ENCODE measurements around the gene TNNI3K.

Gene TNNI3K

DNA sequence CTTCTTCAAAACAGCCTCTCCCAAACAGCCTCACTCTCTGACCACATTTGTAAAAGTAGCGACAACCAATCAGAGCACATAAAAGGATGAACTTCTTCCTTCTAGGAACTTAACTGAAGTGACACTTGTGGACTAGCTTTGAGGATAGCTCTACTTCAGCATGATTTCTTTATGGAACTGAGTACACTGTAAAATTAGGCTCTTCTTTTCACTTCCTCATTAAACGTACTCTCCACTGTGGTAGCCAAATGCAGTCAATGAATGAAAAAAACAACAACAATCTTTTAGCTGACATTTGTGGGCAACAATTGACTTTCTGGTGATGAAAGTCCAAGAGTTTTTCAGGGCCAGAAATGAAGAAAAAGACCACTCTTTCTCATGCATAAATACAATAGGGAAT, 267.7 kb downstream of the TNNI3K start:
- DNase-seq (ENCODE audit: low read depth in 2 of 2) = no peak

DNA sequence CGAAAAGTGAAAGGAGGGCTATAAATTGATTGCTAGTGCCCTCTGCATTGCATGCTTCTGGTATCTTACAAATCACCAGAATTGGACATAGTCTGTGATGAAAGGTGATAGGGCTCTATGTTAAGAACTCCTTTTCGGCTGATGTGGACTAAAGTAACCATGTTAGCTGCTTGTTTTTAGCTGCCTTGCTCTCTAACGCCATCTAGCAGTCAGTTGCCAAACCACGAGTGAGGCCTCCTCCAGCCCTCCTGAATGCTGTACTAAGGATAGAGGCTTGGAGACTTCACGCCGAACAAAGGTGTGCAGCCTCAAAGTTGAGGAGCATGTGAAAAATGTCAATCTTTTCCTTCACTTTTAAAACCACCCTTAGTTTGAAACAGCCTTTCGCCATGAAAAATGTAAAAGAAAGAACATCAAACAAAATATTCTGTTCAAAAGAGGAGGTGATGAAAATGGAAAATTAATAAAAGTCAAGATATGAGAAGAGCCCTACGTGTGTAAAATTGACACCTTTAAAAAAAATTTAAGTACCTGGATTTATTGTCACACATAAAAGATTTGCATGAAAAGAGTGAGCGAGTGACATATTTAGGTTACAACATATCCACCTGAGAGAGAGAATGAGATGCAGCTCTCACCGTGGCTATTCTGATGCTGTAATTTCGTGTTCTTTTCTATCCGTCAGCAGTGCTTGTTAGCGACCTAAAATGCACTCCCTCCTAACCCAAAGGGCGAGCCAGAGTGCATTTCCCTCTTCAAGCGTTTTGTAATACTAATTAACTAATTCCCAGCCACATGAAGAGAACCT, 269.1 kb downstream of the TNNI3K start:
- no peak for DNase-seq (ENCODE audit: low read depth in 2 of 2)

DNA sequence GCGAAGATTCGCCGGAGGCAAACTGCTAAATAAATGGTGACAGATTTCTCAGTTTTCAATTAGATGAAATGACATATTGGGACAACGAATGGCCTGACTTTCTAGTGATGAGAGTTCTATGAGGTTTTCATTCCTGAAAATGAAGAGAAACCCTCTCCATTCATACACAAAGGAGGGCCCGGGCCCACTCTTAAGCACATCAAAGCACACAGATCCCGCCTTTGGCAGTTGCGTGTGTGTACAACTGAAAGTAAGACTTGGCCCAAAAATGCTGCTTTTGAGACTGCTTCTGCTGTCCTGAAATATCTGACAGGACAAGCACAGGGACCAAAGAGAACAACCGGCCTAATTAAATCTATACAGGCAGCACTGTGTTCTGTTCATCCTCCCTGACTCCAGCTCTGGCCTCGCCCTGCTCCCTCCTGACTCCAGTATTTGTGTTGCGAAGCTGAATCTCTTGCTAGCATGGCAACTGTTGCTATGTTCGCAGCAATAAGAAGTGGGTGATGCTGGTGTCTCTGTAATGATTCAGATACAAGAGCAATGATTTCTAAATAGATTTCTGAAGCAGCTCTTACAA, 269.8 kb downstream of the TNNI3K start:
- DNase-seq (ENCODE audit: low read depth in 2 of 2) = no peak

DNA sequence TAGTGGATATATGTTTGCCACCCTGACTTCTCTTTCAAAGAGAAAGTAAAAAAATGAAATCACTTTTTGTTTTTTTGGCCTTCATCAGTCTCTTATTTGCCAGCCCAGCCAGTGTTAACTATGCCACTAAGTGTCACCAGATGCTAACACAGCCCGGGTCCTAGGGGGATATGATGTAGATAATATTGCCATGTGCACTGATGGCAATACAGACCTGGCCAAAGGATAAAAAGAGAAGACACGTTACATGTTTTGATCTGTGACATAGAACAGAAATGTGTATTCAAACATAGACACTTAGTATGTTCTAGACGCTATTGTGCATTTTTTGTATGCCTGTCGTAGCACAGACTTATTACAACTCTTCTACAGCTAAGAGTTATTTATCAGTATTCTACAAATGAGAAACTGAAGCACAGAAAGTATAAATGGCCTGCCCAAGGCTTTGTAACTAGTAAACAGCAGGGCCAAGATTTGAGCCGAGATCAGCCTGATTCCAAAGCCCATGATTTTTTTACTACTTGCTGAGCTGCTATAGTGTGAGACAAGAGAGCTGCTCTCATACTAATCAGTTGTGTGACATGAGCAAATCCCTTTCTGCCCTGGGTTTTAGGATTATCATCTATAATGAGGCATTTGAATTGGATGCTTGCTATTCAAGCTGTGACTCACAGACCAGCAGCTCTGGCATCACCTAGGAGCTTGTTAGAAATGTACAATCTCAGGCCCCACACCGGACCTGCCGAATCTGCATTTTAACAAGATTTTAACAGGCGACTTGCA, 270.9 kb downstream of the TNNI3K start:
- no peak for DNase-seq (ENCODE audit: low read depth in 2 of 2)

DNA sequence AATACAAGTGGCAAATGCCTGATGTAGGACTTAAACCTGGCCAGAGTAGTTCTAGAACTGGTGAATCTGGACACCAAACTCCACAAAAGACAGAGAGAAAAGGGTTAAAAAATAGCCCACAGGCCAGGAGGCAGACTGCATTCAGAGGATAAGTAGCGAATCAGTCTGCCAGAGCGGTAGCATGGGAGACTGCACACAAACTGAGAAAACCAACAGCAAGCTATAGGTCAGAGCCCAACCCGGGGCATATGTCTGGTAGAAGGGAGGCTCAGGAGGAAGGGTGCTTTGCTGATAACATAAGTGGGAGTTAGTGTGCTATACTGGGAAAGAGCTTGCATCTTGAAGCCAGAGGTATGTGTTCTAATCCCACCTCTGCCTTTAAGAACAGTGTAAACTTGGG, 273.3 kb downstream of the TNNI3K start:
- DNase-seq (ENCODE audit: low read depth in 2 of 2) = no peak

DNA sequence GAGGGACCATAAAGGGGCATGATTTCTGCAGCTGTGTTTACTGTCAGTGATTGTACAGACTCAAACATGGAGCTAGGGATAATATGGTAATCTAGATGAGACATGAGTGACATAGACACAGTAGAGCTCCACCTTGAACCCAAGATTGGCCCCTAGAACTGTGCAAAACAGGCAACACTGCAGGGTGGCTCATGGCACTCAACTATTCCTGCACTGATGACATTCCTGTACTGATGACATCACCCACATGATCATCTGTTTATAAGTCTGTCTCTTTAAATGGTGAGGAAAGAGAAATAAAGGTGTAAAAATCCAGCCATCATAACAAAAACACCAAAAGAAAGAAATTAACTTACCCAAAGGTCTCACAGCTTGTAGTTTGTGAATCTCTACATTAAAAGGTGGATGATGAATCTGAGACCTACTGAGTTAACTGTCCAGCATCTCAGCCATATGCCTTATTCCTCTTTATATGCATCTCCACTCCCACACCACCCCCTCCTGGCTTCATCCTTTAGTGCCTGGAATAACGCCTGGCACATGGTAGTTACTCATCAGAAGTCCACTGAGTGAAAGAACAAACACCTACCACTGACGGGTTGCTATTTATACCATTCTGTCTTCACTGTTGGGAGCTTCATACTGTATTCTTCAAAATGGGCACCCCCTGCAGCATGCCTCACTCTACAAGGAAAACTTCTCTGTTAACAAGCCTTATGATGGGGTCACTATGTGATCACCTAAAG, 277.2 kb downstream of the TNNI3K start, which contains the start of gene LRRC53:
Gene LRRC53 (minus strand): TSS at position 442 of the 746 bp plus-strand sequence. CDS start 29,262 bp downstream, outside the sequence.
- DNase-seq (ENCODE audit: low read depth in 2 of 2) = no peak

DNA sequence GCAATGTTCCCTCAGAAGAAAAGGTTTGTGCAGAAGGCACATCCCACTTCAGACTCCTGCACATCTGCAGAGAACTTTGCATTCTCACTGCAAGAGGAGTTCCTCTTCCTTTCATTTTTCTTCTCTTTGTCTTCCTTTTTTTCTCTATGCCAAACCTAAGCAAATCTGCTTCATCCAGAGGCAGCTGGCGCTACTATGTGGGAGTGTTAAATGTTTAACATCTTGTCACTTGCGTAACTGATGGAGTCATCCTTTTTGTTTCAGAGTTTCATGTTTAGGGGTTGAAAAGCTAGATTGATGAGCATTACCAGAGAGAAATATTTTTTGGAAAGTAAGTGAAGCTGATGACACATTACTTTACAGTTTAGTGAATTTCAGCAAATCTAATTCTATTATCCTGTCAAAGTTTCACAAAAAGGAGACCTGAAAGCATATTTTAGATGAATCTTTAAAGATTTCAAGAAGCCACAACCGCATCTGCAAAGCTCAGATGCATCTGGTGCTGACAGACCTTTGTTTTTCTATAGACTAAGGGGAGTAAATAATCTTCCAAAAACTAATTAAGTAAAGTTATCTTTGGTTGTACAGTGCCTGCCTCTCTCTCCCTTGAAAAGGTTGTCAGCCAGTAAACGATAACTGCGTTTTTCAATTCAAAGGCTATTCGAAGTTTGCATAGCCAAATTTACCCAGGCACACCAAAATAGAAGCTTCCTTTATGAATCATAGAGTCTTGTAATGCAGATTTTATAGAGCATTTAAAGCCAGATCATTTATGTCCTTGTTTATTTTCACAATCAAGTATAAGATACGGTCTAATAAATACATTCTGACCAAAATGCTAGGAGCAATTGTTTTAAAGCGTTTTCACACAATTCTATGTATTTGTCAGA, 278.5 kb downstream of the TNNI3K start:
- DNase-seq (ENCODE audit: low read depth in 2 of 2) = no peak

GRCh38 chr1:74517599-74518051, 282.4 kb downstream of the TNNI3K start:
- DNase-seq (ENCODE audit: low read depth in 2 of 2) = no peak

DNA sequence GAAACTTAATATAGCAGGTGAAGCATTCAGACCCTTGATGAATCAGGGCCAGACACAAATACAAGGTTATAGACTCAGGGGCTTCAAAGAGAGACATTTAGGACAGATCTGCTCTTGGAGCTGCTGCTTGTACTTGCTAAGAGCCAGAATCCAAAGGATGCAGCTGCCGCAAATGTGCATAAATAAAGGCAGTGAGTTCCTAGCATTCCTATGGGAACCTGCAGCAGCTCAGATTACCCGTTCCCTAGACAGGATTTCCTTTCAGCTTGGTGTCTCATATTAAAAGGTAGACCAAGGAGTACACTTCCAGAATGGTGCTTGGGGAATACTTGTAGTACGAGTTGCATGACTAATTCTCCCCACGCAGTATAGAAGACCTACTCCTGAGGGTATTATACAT, 287.0 kb downstream of the TNNI3K start:
- no peak for DNase-seq (ENCODE audit: low read depth in 2 of 2)

DNA sequence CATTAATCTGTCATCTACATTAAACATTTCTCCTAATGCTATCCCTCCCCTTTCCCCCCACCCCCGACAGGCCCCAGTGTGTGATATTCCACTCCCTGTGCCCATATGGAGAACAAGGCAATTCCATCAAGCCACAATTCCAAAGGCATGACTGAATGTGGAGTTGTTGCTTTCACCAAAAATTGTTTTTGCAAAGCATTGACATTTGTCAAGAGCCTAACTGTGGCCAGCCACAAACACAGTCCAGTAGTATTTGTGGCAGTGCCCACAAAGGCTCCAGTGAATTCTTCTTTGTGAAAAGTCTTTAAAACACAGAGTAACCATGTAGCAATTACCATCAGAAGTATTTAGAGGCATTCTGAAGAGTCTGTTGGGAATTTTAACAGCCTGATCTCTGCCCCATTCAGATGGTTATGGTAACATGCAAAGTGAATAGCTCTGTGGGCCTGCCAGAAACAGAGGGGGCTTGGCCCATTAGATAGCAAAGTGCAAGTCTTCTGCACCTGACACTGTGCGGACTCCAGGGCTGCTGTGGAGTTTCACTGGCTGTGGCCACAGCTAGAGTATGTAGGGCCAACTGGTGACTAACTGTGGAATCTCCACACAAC, 288.8 kb downstream of the TNNI3K start:
- DNase-seq (ENCODE audit: low read depth in 2 of 2) = no peak

DNA sequence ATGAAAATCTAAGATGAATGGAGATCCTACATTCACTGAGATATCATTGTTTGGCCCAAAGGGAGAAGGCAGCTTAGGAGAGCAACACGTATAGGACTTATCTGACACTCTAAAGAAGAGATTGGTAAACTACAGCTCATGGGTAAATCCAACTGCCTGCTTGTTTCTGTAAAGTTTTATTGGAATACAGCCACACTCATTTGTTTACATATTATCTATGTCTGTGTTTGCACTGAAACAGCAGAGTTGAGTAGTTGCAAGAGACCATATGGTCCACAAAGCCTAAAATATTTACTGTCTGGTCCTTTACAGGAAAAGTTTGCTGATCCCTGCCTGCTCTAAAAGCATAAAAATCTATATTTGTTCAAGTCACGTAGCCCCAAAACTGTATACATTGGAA, 291.5 kb downstream of the TNNI3K start:
- no peak for DNase-seq (ENCODE audit: low read depth in 2 of 2)

DNA sequence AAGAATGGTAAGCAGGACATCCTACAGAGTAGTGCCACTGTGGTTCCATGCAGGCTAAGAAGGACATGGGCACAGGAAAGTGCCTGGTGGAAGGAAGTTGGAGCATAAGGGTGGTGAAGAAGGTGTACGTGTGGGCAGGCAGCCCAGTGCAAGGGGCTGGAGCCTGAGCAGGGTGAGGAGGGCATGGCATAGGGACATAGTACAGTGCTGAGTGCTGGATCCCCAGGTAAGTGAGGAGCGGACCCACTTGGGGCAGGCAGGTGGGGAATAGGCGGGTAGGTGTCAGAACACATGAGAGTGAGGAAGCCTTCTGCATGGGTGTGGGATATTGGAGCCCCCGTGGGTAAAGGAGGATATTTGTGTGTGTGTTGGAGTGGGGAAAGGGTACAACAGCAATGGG, 292.9 kb downstream of the TNNI3K start:
- DNase-seq (ENCODE audit: low read depth in 2 of 2) = no peak

- DNase-seq (ENCODE audit: low read depth in 2 of 2) = no peak
Measured at GRCh38 chr1:74530892-74531291, 295.7 kb downstream of the TNNI3K start.

DNA sequence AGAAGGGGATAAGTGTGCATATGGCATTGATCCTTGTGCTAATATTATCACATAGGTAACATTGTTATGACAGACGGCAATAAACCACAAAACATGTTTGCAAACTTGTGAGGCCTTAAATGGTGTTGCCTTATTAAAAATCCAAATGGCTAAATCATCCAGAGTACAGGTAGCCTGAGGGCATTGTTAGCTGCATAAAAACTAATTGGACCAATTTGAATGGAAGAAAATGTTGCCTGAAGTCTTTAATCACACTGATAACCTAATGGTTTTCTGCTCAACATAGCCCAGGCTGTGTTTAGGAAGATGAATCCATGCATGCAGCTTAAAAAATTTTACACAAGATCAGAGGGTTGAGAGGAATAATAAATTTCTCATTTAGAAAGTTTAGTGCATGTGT, 296.6 kb downstream of the TNNI3K start:
- no peak for DNase-seq (ENCODE audit: low read depth in 2 of 2)

- no peak for DNase-seq (ENCODE audit: low read depth in 2 of 2)
Measured at GRCh38 chr1:74534241-74534640, 299.1 kb downstream of the TNNI3K start.

GRCh38 chr1:74545821-74546220, 310.6 kb downstream of the TNNI3K start:
- no peak for DNase-seq (ENCODE audit: low read depth in 2 of 2)

GRCh38 chr1:74548961-74549750, 314.0 kb downstream of the TNNI3K start:
- no peak for DNase-seq (ENCODE audit: low read depth in 2 of 2)

GRCh38 chr1:74549932-74550331, 314.7 kb downstream of the TNNI3K start:
- no peak for DNase-seq (ENCODE audit: low read depth in 2 of 2)

- DNase-seq (ENCODE audit: low read depth in 2 of 2) = no peak
Measured at GRCh38 chr1:74570797-74571492, 335.8 kb downstream of the TNNI3K start.

All from stimulated activated CD8-positive, alpha-beta memory T cell treated with anti-CD3 and anti-CD28 coated beads, Interleukin-2, amount 100 ng/mL, for 1 hour (primary cell).